Measurements from ENCODE around the gene B3GNT3. TPM values are rescaled to one million over a fixed set of nuclear protein-coding genes. Genes with fewer than 3 reads are reported as not detected.
A peak's percentile ranks its signal among the peaks of the same experiment; 100 is the strongest.

Gene B3GNT3
- total and polyA plus RNA-seq, 12 donors: 0.03 to 0.39 TPM; not detected in 10

DNA sequence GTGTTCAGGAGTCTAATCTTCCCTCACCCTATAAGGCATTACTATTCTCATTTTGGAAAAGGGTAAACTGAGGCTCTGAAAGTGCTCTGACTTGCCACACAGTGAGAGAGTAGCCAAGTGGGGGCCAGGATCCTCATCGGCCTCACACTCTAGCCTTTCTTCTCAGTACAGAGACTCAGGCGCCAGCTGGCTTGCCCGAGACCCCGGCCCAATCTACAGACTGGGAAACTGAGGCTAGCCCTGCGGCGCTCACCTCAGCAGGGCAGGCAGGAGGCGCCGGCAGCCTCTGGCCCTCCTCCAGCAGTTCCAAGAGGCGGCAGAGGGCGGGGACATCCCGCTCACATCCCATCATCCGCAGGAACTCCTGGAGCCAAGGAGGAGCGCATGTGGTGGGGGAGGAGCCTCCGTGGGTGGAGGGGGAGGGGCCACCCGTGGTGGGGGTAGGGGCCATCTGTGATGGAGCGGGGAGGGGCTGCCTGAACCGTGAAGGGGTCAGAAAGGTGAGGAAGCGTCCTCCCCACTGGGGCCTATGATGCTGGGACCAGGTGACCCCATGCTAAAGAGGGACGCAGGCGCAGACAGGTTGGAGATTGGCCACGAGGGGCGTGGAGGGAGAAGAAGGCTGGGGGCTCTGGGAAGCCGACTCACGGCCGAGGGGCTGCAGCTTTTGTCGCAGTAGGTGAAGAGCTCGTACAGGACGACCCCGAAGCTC, 35.1 kb downstream of the B3GNT3 start:
- DNase-seq: peak in 3 of 7 donors; percentile 23 to 49 (median 36)
- Histone ChIP-seq H3K4me3 (no peak overlapping the region), H3K27me3 (peaks cover 3% of the 10 kb centered on the region), H3K36me3 (replicated peaks in 1 of 2) (peaks cover 0 to 18% of the 10 kb centered on the region in 2 donors), H3K27ac (no peak overlapping the region), H3K9me3 (replicated peaks in 1 of 3) (no peaks in the 10 kb centered on the region), H3K4me1 (replicated peaks in 1 of 2) (no peaks in the 10 kb centered on the region)
- no peak for TF ChIP-seq POLR2A (IDR thresholded peaks at IDR 0.05)
- TF ChIP-seq, protein P1, sequence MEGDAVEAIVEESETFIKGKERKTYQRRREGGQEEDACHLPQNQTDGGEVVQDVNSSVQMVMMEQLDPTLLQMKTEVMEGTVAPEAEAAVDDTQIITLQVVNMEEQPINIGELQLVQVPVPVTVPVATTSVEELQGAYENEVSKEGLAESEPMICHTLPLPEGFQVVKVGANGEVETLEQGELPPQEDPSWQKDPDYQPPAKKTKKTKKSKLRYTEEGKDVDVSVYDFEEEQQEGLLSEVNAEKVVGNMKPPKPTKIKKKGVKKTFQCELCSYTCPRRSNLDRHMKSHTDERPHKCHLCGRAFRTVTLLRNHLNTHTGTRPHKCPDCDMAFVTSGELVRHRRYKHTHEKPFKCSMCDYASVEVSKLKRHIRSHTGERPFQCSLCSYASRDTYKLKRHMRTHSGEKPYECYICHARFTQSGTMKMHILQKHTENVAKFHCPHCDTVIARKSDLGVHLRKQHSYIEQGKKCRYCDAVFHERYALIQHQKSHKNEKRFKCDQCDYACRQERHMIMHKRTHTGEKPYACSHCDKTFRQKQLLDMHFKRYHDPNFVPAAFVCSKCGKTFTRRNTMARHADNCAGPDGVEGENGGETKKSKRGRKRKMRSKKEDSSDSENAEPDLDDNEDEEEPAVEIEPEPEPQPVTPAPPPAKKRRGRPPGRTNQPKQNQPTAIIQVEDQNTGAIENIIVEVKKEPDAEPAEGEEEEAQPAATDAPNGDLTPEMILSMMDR (IDR thresholded peaks at IDR 0.05): no peak
- intact Hi-C loops (cut with DNase I): no loop called here
- WGBS, 4 donors: 29 to 39% (median 31%) methylated on average over 12 to 29 of the region's 29 CpGs

DNA sequence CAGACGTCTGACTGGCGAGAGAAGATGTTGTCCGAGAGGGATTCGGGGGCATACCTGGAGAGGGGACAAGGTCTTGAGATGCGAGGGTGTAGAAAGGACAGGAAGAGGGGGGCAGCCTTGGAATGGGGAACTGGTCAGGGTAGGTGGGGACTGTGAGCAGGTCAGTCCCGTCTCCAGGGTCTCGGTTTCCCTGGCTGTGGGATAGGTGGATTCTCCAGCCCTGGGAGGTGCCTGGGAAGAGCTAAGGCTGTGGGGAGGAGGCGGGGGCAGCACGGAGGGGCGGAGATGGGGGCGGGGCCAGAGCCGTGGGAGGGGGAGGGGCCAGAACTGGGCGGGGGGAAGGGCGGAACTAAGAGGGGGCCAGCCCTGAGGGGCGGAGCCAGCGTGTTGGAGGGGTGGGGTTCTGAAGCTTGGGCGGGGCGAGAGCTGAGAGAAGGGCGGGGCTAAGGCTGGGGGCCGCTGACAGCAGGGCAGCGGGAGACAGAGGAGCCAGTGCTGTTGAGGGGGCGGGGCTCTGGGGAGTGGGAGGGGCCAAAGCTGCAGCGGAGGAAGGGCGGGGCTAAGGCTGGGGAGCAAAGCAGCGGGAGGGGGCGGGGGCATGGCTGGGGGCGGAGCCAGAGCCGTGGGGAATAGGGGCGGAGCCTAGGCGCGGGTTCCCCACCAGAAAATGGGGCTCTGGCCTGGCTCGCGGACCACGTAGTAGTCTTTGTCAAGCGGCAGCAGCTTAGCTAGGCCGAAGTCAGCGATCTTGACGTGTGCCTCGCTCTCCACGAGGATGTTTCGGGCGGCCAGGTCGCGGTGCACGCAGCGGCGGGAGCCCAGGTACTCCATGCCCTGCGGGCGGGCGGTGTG, 35.9 kb downstream of the B3GNT3 start:
- Histone ChIP-seq H3K4me1 (replicated peaks in 1 of 2) (no peaks in the 10 kb centered on the region), H3K27me3 (peaks cover 3% of the 10 kb centered on the region), H3K36me3 (replicated peaks in 1 of 2) (peaks cover 0 to 18% of the 10 kb centered on the region in 2 donors), H3K9me3 (replicated peaks in 1 of 3) (no peaks in the 10 kb centered on the region), H3K27ac (no peak overlapping the region), H3K4me3 (no peak overlapping the region)
- peak; percentile 42 to 76 (median 68) for DNase-seq
- intact Hi-C loops (cut with DNase I): no loop called here
- TF ChIP-seq POLR2A (IDR thresholded peaks at IDR 0.05): no peak
- TF ChIP-seq, protein P1 (IDR thresholded peaks at IDR 0.05): no peak
- 23 to 43% (median 29%) methylated on average over 17 to 50 of the region's 50 CpGs for WGBS, 4 donors

DNA sequence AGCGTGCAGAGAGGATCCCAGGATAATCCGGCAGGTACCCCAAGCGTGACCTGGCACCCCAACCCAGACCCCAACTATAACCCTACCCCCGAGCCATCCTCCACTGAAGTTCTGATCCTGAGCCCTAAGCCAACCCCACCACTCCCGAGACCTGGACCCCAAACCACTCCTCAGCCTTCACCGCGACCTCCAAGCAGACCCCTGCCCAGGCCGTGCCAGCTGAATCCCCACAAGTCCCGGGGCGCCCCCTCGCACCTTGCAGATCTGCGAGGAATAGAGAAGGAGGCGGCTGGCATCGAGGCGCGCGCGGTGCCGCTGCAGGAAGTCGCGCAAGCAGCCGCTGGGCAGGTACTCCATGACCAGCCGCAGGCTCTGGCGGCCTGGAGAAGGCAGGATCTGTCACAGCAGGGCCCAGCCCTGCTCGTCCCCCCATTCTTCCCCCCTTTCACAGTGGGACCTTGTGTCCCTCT, 36.5 kb downstream of the B3GNT3 start:
- intact Hi-C loops (cut with DNase I): no loop called here
- Histone ChIP-seq H3K4me3 (no peak overlapping the region), H3K36me3 (replicated peaks in 1 of 2) (peaks cover 0 to 18% of the 10 kb centered on the region in 2 donors), H3K27me3 (peaks cover 3% of the 10 kb centered on the region), H3K27ac (no peak overlapping the region), H3K9me3 (replicated peaks in 1 of 3) (no peaks in the 10 kb centered on the region), H3K4me1 (replicated peaks in 1 of 2) (no peaks in the 10 kb centered on the region)
- DNase-seq: no peak
- TF ChIP-seq POLR2A (IDR thresholded peaks at IDR 0.05): no peak
- TF ChIP-seq, protein P1 (IDR thresholded peaks at IDR 0.05): no peak
- WGBS, 4 donors: 55 to 79% (median 64%) methylated on average over 21 to 25 of the region's 25 CpGs
